GM12864 (cell line): ENCODE results near the gene EPHA6.

Experiments used
- DNase-seq: peaks from one replicate; pipeline ENCODE4 v3.0.0-alpha.2; 2011; ENCODE audit warnings: low read depth
- H3K4me3 ChIP-seq: 2 replicates; pipeline ENCODE4 v1.5.1; 2011; ENCODE audit warnings: mild to moderate bottlenecking, low read depth, low read length, control low read depth
- TF ChIP-seq, protein P1 (sequence below): IDR thresholded peaks from 2 replicates; pipeline ENCODE4 v1.5.1; 2011; ENCODE audit warnings: low read depth, mild to moderate bottlenecking, moderate library complexity, low read length, control low read depth, inconsistent platforms; ENCODE audit errors: missing control alignments

Gene EPHA6

DNA sequence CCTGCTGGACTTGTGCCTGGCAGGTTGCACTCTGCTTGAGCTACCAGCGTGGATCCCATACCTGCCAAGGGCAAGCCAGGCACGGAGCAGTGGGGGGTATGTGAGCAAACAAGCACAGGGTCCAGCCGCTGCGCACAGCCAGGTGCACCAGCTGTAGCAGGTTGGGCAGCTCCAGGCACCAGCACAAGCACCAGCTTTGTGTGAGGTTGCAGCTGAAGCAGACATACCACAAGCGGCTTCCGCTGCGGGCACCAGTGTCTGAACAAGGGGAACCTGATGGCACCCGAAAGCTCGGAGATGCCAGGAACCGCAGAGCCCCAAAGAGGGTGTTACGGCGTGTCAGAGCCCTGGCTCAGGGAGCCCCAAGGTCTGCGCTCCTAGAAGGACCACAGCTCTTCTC is 477.5 kb downstream of the EPHA6 start:
- TF ChIP-seq, protein P1, sequence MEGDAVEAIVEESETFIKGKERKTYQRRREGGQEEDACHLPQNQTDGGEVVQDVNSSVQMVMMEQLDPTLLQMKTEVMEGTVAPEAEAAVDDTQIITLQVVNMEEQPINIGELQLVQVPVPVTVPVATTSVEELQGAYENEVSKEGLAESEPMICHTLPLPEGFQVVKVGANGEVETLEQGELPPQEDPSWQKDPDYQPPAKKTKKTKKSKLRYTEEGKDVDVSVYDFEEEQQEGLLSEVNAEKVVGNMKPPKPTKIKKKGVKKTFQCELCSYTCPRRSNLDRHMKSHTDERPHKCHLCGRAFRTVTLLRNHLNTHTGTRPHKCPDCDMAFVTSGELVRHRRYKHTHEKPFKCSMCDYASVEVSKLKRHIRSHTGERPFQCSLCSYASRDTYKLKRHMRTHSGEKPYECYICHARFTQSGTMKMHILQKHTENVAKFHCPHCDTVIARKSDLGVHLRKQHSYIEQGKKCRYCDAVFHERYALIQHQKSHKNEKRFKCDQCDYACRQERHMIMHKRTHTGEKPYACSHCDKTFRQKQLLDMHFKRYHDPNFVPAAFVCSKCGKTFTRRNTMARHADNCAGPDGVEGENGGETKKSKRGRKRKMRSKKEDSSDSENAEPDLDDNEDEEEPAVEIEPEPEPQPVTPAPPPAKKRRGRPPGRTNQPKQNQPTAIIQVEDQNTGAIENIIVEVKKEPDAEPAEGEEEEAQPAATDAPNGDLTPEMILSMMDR: no peak
- no peak for DNase-seq

DNA sequence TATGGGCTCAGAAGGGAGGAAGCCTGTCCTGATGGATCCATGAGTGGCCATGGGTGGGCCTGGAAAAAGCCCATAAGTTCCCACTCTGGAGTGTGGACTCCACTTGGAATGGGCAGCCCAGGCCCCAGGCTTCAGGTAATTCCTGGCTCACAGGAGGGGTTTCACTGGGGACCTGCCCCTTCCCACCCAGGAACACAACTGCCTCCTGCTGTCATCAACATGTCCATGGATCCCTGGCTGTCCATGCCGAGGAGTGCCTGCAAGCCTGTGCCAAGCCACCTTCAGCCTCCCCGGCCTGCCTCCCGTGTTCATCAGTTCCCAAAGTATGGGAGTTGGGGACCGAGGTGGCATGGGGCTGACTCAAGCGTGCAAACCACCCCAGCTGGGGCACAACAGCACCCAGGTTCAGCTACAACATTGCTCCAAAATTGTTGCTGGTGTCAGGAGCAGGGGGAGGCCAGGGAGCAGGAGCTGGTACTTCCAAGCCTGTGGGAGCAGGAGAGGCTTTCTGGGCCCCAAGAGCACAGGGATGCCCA is 479.3 kb downstream of the EPHA6 start:
- H3K4me3 ChIP-seq: no peak overlapping the region
- TF ChIP-seq, protein P1: no peak
- DNase-seq: no peak

More for the DNA sequence above, 477.5 kb downstream of the EPHA6 start:
- no peak overlapping the region for H3K4me3 ChIP-seq

DNA sequence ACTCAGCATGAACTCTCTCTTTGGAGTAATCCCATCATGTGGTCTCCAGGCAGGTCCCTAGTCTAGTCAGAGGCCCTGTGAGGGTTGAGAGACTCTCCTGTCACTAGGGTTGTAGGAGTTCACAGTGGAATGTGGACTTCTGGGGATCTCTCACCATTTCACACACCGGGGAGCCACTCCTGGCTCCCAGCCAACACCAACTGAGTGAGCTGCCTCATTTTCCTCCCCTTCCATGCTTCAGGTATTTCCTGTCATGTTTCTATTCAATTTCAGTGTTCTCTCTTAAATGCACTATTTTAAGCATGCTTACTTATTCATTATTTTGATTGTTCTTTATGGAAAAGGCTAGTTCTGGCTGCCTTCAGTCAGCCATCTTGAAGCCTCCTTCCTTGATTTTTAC is 482.6 kb downstream of the EPHA6 start:
- TF ChIP-seq, protein P1: no peak
- no peak for DNase-seq
- no peak overlapping the region for H3K4me3 ChIP-seq

DNA sequence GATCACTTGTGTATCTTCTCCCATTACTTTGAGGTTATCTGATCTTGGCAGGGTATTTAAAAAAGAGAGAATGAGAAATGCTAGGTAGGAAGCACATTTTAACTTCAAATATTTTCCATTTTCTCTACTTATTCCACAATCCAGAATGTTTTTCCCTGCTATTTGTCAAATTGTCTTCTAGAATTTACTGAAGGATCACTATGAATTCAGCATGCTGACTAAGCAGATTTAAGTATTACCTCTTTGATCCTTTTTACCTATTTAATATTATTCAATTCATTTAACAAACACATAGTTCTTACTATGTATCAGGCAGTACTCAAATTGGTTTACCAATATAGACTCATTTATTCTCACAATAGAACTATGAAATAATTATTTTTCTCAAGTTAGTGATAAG is 486.7 kb downstream of the EPHA6 start:
- H3K4me3 ChIP-seq: no peak overlapping the region
- TF ChIP-seq, protein P1: no peak
- no peak for DNase-seq

DNA sequence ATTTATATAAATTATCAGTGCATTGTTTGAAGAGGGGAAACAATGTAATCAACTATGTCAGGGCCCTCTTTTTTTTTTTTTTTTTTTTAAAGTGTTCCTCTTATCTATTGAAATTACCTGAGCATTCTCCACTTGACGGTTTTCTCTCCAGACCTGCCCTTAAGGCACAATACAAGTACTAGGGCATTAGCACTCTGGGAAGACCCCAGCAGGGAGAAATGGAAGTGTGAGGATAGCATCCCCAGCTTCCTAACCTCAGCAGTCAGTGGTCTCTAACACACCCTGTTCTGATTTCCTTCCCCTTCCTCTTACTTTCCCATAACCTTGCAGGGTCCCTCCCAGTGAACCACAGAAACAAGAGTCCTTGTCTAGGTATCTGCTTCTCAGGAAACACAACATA is 491.8 kb downstream of the EPHA6 start:
- H3K4me3 ChIP-seq: no peak overlapping the region
- TF ChIP-seq, protein P1: no peak
- no peak for DNase-seq

DNA sequence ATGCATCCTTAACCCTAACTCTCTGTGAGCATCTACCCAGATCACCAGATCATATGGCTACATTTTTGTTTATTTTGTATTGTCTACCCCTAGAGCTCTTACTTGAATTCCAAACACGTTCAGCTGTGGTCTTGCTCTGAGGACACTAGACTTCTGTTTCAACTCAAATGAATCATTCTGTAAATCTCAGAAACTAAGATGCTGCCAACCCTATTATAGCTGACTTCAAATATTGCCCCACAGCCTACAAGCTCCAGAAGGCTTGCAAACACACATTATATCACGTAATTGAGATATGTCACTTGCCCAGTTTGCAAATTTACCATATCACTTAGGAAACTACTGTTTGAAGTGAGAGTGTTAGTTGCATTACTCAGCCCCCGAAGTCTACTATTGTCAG is 524.0 kb downstream of the EPHA6 start:
- no peak for DNase-seq
- TF ChIP-seq, protein P1: no peak
- no peak overlapping the region for H3K4me3 ChIP-seq

DNA sequence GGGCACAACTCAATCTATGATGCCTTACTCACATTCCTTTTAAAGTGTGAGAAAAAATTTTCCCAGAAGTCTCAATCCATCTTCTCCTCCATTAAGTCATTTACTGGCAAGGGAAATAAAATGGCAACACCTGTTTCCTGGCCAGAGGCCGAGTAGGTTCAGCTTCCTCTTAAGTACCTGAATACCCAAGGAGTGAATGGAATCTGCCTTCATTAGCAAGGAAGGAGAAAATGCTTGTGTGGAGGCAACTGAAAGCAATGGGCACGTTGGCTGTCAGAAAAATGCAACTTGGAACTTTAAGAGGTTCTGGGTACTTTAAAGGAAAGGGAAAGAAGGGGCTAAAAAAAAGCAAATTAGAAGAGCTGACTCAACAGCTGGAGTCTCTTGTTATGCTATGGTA is 526.5 kb downstream of the EPHA6 start:
- TF ChIP-seq, protein P1: no peak
- DNase-seq: no peak
- H3K4me3 ChIP-seq: no peak overlapping the region
